HG03432 (cell line): ENCODE data around the gene HMSD.
A peak's percentile ranks its signal among the peaks of the same experiment; 100 is the strongest.

Experiments used
- ATAC-seq: cut with Tn5 transposase; IDR thresholded peaks from one replicate; pipeline ENCODE4 v1.9.1; 2021; ENCODE audit warnings: mild to moderate bottlenecking, moderate library complexity; ENCODE audit not compliant: unreplicated experiment

Gene HMSD

GRCh38 chr18:63987743-63988142, 38.6 kb downstream of the HMSD start:
- no peak for ATAC-seq

GRCh38 chr18:63992751-63993150, 43.6 kb downstream of the HMSD start:
- no peak for ATAC-seq

- ATAC-seq, result peak; percentile 72
Observed at GRCh38 chr18:63994783-63995399, 45.8 kb downstream of the HMSD start.

- ATAC-seq, result no peak
Observed at GRCh38 chr18:63997041-63997440, 47.9 kb downstream of the HMSD start.

- ATAC-seq, result no peak
Observed at GRCh38 chr18:63997606-63998005, 48.5 kb downstream of the HMSD start.

GRCh38 chr18:63999871-64000270, 50.8 kb downstream of the HMSD start:
- no peak for ATAC-seq

GRCh38 chr18:64002581-64002980, 53.5 kb downstream of the HMSD start:
- no peak for ATAC-seq

GRCh38 chr18:64009305-64009704, 60.2 kb downstream of the HMSD start:
- ATAC-seq, result no peak
